GM12891 (cell line): ENCODE data around the gene SIVA1.
"Not testable (repeated sequence)": the region's sequence is repeated elsewhere in the genome, so short reads cannot be mapped to it uniquely, and the experiment has no call there.

ENCODE experiments used
- DNase-seq: peaks from one replicate; pipeline ENCODE4 v3.0.0; 2011; ENCODE audit warnings: low spot score; ENCODE audit not compliant: insufficient read length
- FAIRE-seq: peaks from 2 replicates; lab custom pipeline; 2011; peaks lifted over from hg19 to GRCh38; lab: Jason Lieb, UNC
- PAX5 ChIP-seq: IDR thresholded peaks from 2 replicates; pipeline ENCODE4 v1.6.1; 2011; ENCODE audit warnings: low read length, moderate library complexity, mild to moderate bottlenecking; ENCODE audit not compliant: insufficient read depth, severe bottlenecking
- POLR2A ChIP-seq: IDR thresholded peaks from 2 replicates; pipeline ENCODE4 v1.6.1; 2011; ENCODE audit warnings: low read depth, low read length, control low read depth
- POLR2AphosphoS5 ChIP-seq: IDR thresholded peaks from 2 replicates; pipeline ENCODE4 v1.6.1; 2011; ENCODE audit warnings: low read depth, low read length, control low read depth
- POU2F2 ChIP-seq: IDR thresholded peaks from 2 replicates; pipeline ENCODE4 v1.6.1; 2011; ENCODE audit warnings: low read depth, mild to moderate bottlenecking, control low read depth, low read length, moderate library complexity
- SPI1 ChIP-seq: IDR thresholded peaks from 2 replicates; pipeline ENCODE4 v1.6.1; 2011; ENCODE audit warnings: low read depth, low read length, control low read depth
- TAF1 ChIP-seq: IDR thresholded peaks from 2 replicates; pipeline ENCODE4 v1.6.1; 2011; ENCODE audit warnings: low read depth, low read length, control low read depth

The SIVA1 gene

DNA sequence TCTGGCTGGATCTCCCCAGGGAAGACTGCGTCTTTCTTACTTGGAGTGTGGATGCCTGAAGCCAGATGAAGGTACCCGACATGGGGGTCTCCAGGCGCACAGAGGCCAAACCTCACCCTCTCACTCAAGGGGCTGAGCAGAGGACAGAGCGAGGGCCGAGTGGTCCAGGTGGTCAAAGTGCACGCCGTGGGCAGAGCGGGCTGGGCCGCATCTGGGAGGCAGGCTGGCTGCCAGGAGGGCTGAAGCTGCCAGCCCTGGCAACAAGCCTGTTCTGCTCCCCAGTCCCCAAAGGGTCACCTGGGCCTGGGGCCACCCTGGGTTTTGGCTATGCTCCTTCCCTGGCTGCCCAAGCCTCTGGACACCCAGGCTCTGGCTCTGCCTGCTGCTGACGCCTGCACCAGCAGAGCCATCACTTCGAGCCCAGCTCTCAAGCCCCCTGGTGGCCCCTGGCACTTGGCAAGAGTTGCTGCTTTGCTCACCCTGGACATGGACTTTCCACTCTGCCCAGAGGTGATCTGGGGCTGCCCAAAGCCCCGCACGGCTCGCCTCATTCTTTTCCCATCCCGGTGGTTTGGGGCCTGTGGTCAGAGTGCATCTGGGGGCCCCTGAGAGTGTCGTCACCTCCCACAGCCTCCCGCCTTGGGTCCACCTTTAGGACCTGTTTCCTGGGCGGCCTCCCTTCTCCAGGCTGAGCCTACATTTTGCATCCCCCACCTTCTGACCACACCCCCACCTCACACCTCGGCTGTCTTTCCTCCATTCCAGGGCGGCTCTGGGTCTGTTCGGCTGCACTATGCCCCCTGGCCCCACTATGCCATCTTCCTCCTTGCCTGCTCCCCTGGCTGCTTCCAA, 26.1 kb upstream of the SIVA1 start:
- DNase-seq: no peak
- FAIRE-seq: no peak
- no peak for TF ChIP-seq TAF1

GRCh38 chr14:104728631-104729030, 24.3 kb upstream of the SIVA1 start:
- no peak for FAIRE-seq
- no peak for TF ChIP-seq TAF1
- no peak for TF ChIP-seq POLR2AphosphoS5
- no peak for TF ChIP-seq POU2F2
- TF ChIP-seq POLR2A: no peak
- TF ChIP-seq PAX5: no peak
- TF ChIP-seq SPI1: no peak

GRCh38 chr14:104729176-104729834, 23.6 kb upstream of the SIVA1 start:
- not testable (repeated sequence) for FAIRE-seq

More at GRCh38 chr14:104728631-104729030, 24.3 kb upstream of the SIVA1 start:
- DNase-seq: no peak

DNA sequence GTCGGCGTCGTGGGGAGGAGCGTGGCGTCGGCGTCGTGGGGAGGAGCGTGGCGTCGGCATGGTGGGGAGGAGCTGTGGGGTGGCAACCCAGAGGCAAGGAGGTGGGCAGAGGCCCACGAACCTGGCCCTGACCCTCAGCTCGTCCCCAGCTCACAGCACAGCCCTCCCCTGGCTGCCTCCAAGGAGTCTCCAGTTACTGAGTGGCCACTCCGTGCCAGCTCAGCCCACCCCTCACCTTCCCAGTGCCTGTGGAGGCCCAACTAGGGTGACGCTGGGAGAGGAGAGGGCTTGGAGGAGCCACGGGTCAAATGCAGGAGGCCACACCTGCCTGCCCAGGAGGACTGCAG, 23.1 kb upstream of the SIVA1 start:
- FAIRE-seq: no peak
- no peak for DNase-seq
- TF ChIP-seq POLR2AphosphoS5: no peak

More at GRCh38 chr14:104729176-104729834, 23.6 kb upstream of the SIVA1 start:
- DNase-seq: not testable (repeated sequence)

GRCh38 chr14:104730487-104730886, 22.5 kb upstream of the SIVA1 start:
- TF ChIP-seq PAX5 (no peak), POLR2A (no peak), SPI1 (no peak), POU2F2 (no peak), TAF1 (no peak)
- no peak for FAIRE-seq
- DNase-seq: no peak

GRCh38 chr14:104731320-104732294, 21.3 kb upstream of the SIVA1 start:
- no peak for FAIRE-seq
- TF ChIP-seq POLR2AphosphoS5 (no peak), POLR2A (no peak)
- DNase-seq: no peak

DNA sequence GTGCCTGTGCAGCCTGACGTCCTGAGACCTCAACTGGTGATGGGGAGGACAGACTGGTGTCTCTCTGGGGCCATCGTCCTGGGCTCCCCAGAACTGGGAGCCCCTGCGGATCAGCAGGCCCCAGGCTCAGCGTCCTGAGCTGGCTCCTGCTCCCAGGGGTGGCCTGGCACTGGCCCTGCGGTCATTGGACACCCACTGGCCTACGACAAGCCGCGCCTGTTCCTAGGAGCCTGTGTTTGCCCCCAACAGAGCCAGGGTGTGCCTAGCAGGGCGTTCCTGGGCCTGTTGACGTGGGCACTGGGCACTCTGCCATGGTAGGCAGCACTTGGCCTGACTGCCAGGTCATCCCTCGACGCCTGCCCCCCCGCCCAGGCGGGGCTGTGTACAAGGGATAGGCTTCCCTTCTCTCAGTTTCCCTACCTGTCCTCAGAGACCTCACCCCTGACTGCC, 20.6 kb upstream of the SIVA1 start:
- no peak for DNase-seq
- no peak for FAIRE-seq
- no peak for TF ChIP-seq SPI1
- no peak for TF ChIP-seq TAF1
- TF ChIP-seq PAX5: no peak
- no peak for TF ChIP-seq POLR2AphosphoS5
- TF ChIP-seq POLR2A: no peak
- TF ChIP-seq POU2F2: no peak

DNA sequence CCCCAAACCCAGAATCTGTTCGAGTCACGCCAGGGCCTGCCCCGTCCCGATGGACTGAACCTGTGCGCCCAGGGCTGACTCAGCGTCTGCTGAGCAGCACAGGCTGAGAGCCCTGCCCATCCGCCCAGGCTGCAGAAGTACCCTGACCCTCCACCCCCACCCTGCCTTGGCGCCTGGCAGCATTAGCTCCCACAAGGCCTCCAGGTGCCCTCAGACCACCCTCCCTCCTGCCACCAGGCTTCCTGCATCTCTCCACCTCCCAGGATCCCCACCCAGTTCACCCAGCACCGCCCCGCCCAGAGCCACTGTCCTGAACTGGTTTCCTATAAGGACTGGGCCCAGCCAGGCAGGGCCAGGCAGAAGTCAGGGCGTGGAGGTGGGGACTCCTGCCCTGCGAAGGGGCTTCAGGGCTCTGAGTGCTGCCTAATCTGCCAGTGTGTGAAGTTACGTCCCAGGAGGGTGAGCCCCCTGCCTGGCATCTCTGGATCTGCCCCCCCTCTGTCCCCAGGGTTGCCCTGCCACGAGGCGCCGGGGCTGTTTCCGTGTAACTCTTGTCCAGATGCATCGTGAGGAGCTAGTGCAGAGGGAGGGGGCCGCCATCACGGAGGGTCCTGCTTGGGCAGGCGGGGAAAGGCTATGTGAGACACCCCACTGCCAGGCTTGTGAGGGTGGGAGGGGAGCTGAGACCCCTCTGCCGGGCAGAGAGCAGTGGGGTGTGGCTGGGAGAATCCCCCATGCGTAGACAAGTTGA, 19.8 kb upstream of the SIVA1 start:
- DNase-seq: no peak
- no peak for TF ChIP-seq PAX5
- no peak for TF ChIP-seq POLR2A
- TF ChIP-seq TAF1: no peak
- no peak for TF ChIP-seq POLR2AphosphoS5
- no peak for TF ChIP-seq POU2F2
- no peak for TF ChIP-seq SPI1
- FAIRE-seq: no peak

GRCh38 chr14:104734051-104734587, 18.8 kb upstream of the SIVA1 start:
- no peak for TF ChIP-seq TAF1
- no peak for TF ChIP-seq POU2F2
- no peak for TF ChIP-seq PAX5
- TF ChIP-seq POLR2AphosphoS5: no peak
- TF ChIP-seq POLR2A: no peak
- no peak for TF ChIP-seq SPI1
- FAIRE-seq: no peak

More at GRCh38 chr14:104734051-104734587, 18.8 kb upstream of the SIVA1 start:
- no peak for DNase-seq
